Ectodermal cell (in vitro differentiated cells): ENCODE measurements around the gene DOCK4.

ENCODE experiments used
- H3K27ac ChIP-seq: 2 replicates; pipeline ENCODE4 v1.7.0; 2013; ENCODE audit warnings: mild to moderate bottlenecking, low read depth, low read length; ENCODE audit not compliant: insufficient read depth, poor library complexity, severe bottlenecking
- H3K27me3 ChIP-seq: 2 replicates; pipeline ENCODE4 v1.7.0; 2013; ENCODE audit warnings: mild to moderate bottlenecking, low read length; ENCODE audit not compliant: insufficient read depth, control insufficient read depth, poor library complexity, severe bottlenecking
- H3K36me3 ChIP-seq: one replicate; pipeline ENCODE4 v1.7.0; 2013; ENCODE audit warnings: low read length; ENCODE audit not compliant: control insufficient read depth, insufficient read depth
- H3K4me1 ChIP-seq: one replicate; pipeline ENCODE4 v1.7.0; 2013; ENCODE audit warnings: low read length; ENCODE audit not compliant: control insufficient read depth, insufficient read depth
- H3K4me3 ChIP-seq: 2 replicates; pipeline ENCODE4 v1.7.0; 2013; ENCODE audit warnings: low read depth, low read length, control low read depth; ENCODE audit not compliant: insufficient read depth
- H3K9me3 ChIP-seq: 2 replicates; pipeline ENCODE4 v1.7.0; 2013; ENCODE audit warnings: mild to moderate bottlenecking, low read length, moderate library complexity; ENCODE audit not compliant: control insufficient read depth
- WGBS, 2 experiments: methylation state at CpG; one replicate each; pipeline ENCODE4 v1.1.7; 2013; ENCODE audit warnings: missing lambda C conversion rate in 2 of 2; 5-methylcytosine and 5-hydroxymethylcytosine counted together

Gene DOCK4

DNA sequence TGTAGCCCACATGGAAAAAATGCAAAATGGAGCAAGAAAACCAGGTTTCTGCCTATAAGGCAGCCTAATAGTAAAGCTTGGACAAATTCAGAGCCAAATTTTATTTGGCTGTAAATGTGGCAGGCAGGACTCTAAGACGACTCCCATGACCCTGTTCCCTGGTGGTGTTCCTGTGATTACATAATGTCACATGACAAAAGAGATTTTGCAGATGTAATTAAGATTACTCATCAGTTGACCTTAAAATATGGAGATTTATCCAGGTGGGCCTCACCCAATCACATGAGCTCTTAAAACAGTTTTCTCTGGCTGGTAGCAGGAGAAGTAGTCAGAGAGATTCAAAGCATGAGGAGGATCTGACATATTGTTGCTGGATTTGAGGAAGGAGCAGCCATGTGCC lies 340.8 kb downstream of the DOCK4 start:
- H3K27ac ChIP-seq = no peak overlapping the region
- H3K9me3 ChIP-seq = no peaks in the 10 kb centered on the region
- 83 to 100% methylated on average over 1 of the region's 1 CpG for WGBS, 2 experiments
- no peaks in the 10 kb centered on the region for H3K27me3 ChIP-seq
- no peak overlapping the region for H3K4me3 ChIP-seq
- H3K36me3 ChIP-seq = no peaks in the 10 kb centered on the region
- no peaks in the 10 kb centered on the region for H3K4me1 ChIP-seq

DNA sequence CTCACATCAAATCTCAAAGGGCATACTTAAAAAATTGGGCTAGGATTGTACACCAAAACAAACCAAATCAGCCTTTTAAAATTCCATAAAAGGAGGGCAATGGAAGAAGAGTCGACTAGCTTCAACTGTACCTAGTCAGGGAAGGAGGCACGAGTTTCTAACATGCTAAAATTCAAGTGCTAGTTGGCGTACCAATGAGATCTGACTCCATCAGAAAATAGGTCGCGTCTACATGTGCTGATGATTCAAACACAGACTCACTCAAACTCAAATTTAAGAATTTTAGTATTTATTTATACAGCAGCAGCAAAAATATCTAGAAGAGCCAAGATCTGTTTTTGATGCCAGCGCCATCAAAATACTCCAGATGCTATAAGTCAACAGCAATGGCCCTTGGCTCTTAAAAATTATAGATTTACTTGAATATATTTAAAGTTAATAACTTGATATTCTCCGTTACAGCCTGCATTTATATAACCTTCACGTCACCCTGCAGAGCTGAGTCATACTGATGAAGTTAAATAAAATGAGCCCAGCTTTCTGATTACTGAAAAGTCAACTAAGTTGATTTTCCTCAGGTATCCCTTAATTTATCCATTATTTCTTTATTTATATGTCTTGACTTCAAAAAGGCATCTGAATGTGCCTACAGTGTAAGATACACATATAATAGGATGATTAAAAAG lies 341.8 kb downstream of the DOCK4 start:
- WGBS, 2 experiments = 95 to 97% methylated on average over 7 to 8 of the region's 8 CpGs
- no peaks in the 10 kb centered on the region for H3K4me1 ChIP-seq
- no peaks in the 10 kb centered on the region for H3K9me3 ChIP-seq
- no peaks in the 10 kb centered on the region for H3K27me3 ChIP-seq
- no peak overlapping the region for H3K27ac ChIP-seq
- H3K36me3 ChIP-seq = no peaks in the 10 kb centered on the region
- H3K4me3 ChIP-seq = no peak overlapping the region

DNA sequence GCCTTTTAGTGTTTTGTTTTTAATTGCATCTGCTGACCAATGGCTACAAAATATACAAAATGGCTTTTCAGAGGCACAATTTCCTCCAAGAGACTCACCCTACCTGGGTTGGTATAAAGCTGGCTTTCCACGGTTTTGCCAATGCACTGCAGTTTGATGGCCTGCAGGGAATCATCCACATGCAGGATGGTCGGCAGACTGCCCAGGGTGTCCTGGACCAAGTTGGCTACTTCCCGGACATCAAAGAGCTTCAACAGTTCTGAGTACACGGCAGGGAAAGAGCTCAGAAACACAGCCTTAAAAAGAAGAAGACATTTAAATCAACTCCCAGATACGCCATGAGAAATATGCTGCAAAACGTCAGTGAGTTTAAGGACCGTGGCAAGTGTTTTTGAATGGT lies 342.9 kb downstream of the DOCK4 start:
- Histone ChIP-seq H3K27me3 (no peaks in the 10 kb centered on the region), H3K36me3 (no peaks in the 10 kb centered on the region), H3K27ac (no peak overlapping the region), H3K9me3 (no peaks in the 10 kb centered on the region), H3K4me3 (no peak overlapping the region), H3K4me1 (no peaks in the 10 kb centered on the region)
- 90 to 93% methylated on average over 7 of the region's 7 CpGs for WGBS, 2 experiments

DNA sequence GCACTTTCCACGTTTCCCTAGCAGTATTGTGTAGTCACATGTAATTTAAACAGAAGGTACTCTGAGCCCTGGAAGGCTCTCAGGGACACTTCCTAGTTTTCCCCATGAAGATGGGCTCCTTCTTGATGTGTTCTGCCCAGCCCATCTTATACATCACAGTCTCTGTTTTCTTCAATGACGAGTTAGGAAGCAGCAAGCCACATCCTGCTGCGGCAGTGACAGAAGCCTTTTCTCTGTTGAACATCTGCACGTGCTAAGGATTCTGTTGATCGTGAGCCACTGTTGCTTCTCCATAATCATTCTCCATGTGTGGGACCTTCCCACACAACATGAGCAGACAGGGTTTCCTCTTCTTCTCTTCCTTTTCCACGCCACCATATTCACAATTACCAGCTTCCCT lies 346.0 kb downstream of the DOCK4 start:
- Histone ChIP-seq H3K4me3 (no peak overlapping the region), H3K36me3 (no peaks in the 10 kb centered on the region), H3K27me3 (no peaks in the 10 kb centered on the region), H3K9me3 (no peaks in the 10 kb centered on the region), H3K4me1 (no peaks in the 10 kb centered on the region), H3K27ac (no peak overlapping the region)
- 93 to 95% methylated on average over 6 of the region's 6 CpGs for WGBS, 2 experiments

DNA sequence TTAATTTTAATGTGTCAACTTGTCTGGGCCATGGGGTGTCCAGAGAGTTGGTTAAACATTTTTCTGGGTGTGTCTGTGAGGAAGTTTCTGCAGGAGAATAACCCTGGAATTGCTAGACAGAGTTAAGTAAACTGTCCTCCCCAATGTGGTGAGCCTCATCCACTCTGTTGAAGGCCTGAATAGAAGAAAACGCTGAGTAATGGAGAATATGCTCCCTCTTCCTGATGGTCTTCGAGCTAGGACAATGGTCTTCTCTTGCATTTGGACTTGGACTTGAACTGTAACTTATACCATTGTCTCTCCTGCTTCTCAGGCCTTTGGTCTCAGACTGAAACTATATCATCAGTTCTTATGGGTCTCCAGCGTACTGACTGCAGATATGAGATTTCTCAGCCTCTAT lies 347.9 kb downstream of the DOCK4 start:
- H3K27me3 ChIP-seq = no peaks in the 10 kb centered on the region
- WGBS, 2 experiments = 93 to 96% methylated on average over 3 of the region's 3 CpGs

DNA sequence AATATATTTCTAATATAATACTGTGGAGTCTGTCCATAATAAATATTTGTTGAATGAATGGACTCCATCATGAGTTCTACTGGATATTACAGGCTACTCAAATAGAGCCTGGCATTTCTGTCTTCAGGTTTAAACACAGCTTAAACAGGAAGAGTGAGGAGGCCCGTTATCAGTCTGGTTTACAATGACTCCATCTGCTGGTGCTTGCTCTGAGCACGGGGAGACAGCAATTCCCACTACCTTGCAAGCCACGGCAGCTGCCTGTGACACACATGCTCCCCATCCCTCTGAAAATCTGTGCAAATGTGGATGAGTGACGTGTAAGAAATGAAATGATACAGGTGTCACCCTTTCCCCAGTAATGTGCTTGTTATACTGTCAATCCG lies 350.4 kb downstream of the DOCK4 start:
- Histone ChIP-seq H3K27me3 (no peaks in the 10 kb centered on the region), H3K4me1 (no peaks in the 10 kb centered on the region), H3K36me3 (no peaks in the 10 kb centered on the region), H3K4me3 (no peak overlapping the region), H3K9me3 (no peaks in the 10 kb centered on the region), H3K27ac (no peak overlapping the region)
- WGBS, 2 experiments = 62 to 72% methylated on average over 5 of the region's 5 CpGs

More for the DNA sequence above, 347.9 kb downstream of the DOCK4 start:
- Histone ChIP-seq H3K4me1 (no peaks in the 10 kb centered on the region), H3K4me3 (no peak overlapping the region), H3K36me3 (no peaks in the 10 kb centered on the region), H3K27ac (no peak overlapping the region), H3K9me3 (no peaks in the 10 kb centered on the region)

DNA sequence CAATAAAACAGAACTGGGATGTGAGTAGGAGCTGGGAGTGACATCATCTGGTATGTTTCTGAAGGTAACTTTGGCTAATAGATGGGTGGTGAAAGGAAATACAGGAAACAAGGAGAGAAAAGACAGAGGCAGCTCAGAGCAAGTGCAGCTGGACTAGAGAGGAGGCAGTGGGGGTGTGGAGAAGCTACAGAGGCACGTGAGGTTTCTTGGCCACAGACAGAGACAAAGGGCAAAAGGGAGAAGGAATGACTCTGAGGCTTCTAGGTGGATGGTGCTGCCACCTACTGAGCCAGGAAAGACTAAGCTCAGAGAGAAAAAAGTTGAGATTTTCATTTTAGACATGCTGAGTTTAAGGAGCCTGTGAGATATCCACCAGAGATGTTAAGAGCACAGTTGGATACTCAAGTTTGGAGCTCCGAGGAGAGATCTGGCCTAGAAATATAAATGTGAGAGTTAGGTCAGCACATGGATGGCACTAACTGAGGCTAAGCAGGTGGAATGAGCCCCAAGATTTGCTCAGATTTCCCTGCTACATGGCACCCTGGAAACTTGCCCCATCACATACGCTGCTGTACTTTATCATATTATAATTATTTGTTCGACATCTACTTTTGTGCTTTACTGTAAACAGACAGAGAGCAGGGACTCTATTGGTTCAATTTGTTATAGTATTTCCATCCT lies 350.9 kb downstream of the DOCK4 start:
- Histone ChIP-seq H3K27ac (no peak overlapping the region), H3K36me3 (no peaks in the 10 kb centered on the region)
- 32 to 52% methylated on average over 2 to 4 of the region's 4 CpGs for WGBS, 2 experiments

DNA sequence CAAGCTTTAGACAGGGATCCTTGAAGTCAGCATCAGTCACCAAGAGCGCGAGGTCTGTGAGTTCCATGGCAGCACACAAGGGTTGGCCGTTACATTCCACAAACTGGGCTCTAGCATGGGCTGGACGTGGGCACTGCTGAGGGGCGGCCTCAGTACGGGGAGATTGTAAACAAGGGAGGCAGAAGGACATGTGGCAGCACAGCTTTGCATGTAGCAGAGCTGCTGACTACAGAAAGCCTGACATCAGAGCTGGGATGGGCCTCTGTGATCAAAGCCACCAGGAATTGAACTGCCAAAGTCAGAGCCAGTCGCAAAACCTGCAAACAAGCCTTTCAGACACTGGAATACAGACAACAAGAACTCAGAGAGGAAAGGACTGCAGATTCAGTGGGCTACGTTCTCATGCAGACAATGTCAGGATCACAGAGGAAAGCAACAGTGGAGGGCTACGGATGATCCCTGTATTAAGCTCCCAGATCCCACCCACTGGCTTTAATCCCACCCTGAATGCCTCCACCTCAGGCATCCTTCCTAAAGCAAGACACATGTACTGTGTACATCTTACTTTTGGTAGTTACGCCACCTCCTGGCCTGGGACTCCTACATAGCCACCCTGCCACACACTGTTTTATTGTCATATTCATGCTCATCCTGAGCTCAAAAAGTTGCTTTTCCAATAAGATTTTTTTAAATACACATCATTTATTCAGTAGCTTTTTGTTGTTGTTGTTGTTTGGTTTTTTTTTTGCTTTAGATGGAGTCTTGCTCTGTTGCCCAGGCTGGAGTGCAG lies 352.8 kb downstream of the DOCK4 start:
- Histone ChIP-seq H3K27ac (no peak overlapping the region), H3K36me3 (no peaks in the 10 kb centered on the region)

More for the DNA sequence above, 350.9 kb downstream of the DOCK4 start:
- Histone ChIP-seq H3K4me1 (no peaks in the 10 kb centered on the region), H3K27me3 (no peaks in the 10 kb centered on the region), H3K9me3 (no peaks in the 10 kb centered on the region), H3K4me3 (no peak overlapping the region)

DNA sequence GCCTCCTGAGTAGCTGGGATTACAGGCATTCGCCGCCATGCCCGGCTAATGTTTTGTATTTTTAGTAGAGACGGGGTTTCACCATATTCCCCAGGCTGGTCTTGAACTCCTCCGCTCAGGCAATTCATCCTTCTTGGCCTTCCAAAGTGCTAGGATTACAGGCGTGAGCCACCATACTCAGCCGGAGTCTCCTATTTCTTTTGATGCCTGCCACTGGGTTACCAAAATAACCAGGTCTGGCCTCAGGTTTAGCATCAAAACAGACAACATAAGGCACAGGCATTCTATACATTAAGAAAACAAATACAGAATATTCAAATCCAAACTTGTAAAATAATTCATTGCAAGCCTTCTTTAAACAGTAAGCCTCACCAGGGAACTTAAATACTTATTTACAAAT lies 354.1 kb downstream of the DOCK4 start:
- 76 to 78% methylated on average over 7 of the region's 7 CpGs for WGBS, 2 experiments
- Histone ChIP-seq H3K4me3 (no peak overlapping the region), H3K36me3 (no peaks in the 10 kb centered on the region)

More for the DNA sequence above, 352.8 kb downstream of the DOCK4 start:
- Histone ChIP-seq H3K9me3 (no peaks in the 10 kb centered on the region), H3K4me1 (no peaks in the 10 kb centered on the region), H3K4me3 (no peak overlapping the region), H3K27me3 (no peaks in the 10 kb centered on the region)
- WGBS, 2 experiments = 78 to 80% methylated on average over 10 of the region's 10 CpGs

DNA sequence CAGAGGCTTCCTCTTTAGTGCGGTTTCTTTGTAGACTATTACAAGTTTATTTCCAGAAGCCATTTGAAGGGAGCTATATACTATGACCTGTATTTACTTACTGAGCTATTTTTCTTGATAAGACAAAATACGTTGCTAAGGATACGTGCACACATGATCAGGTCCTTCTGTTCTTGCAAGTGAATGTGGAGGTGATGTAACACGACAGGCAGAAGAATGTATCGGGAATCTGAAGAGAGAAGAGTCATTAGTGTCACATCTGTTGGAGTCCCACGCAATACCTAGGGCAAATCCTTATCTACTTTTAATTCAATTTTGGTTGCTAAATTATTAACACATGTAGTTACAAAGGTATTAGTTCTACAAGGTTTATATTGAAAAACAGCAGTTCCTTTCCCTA lies 359.3 kb downstream of the DOCK4 start:
- Histone ChIP-seq H3K4me1 (no peaks in the 10 kb centered on the region), H3K36me3 (peaks cover 6% of the 10 kb centered on the region), H3K27me3 (no peaks in the 10 kb centered on the region), H3K9me3 (no peaks in the 10 kb centered on the region), H3K4me3 (no peak overlapping the region), H3K27ac (no peak overlapping the region)
- WGBS, 2 experiments = 95 to 99% methylated on average over 5 to 6 of the region's 6 CpGs

More for the DNA sequence above, 354.1 kb downstream of the DOCK4 start:
- no peaks in the 10 kb centered on the region for H3K4me1 ChIP-seq
- no peak overlapping the region for H3K27ac ChIP-seq
- no peaks in the 10 kb centered on the region for H3K27me3 ChIP-seq
- H3K9me3 ChIP-seq = no peaks in the 10 kb centered on the region
